ENCODE data around the gene KDM4C. TPM values are rescaled to one million over a fixed set of nuclear protein-coding genes. Genes with fewer than 3 reads are reported as not detected.

KDM4C gene
- total and polyA plus RNA-seq, 2 of the 8 experiments (the other 6 are each of a cell fraction or from before 2014, with no cell fraction given): 13.0 to 26.1 TPM

DNA sequence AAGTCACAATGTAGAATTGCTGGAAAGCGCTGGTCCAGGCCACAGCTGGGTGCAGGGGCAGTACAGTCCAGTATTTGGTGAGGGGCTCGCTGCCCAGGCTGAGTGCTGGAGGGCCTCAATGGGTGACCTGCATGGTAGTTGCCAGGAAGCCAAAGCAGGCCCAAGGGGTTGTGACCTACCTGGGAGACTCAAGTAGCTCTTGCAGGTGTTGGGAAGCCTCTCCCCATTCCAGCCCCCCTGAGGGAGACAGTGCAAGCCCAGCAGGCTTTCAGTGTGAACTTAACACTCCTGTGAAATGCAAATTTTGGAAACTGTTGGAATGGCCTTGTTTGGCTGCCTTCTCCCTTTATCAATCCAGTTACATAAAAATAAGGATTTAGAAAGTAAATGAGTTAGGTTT lies 13.9 kb downstream of the KDM4C start (continued):
- TF ChIP-seq BCL11A (IDR thresholded peaks at IDR 0.05; ENCODE audit: low read depth in 2 of 2, low read length in 2 of 2) (peak; percentile 8 to 41), SRF (IDR thresholded peaks at IDR 0.05; ENCODE audit: low read depth, low read length) (no peak), CHD2 (IDR thresholded peaks at IDR 0.05; ENCODE audit: low read length) (no peak), KDM4A (IDR thresholded peaks at IDR 0.05; ENCODE audit: low read depth, low read length, severe bottlenecking) (no peak), POLR2AphosphoS5 (IDR thresholded peaks at IDR 0.05; ENCODE audit: low read depth, low read length) (peak; percentile 21; the same call in 1 of the 2 replicates), SIN3A (conservative IDR thresholded peaks at IDR 0.05 in 1 of 2, IDR thresholded peaks at IDR 0.05 in 1 of 2; ENCODE audit: low read depth in 1 of 2, low read length in 2 of 2) (no peak), RXRA (IDR thresholded peaks at IDR 0.05; ENCODE audit: insufficient read depth, low read depth, low read length) (no peak), RAD21 (IDR thresholded peaks at IDR 0.05 in 1 of 2, conservative IDR thresholded peaks at IDR 0.05 in 1 of 2; ENCODE audit: low read depth in 2 of 2, low read length in 2 of 2) (no peak; a peak in 1 of 4 replicates)

Data from H1 (cell line).